ENCODE measurements around the gene KIF18B.

KIF18B gene

GRCh38 chr17:44979426-44979995 is 31.9 kb upstream of the KIF18B start:
- no peak for TF ChIP-seq FOXM1 (IDR thresholded peaks at IDR 0.05; ENCODE audit: borderline replicate concordance)
- TF ChIP-seq NFRKB (IDR thresholded peaks at IDR 0.05), result no peak
- TF ChIP-seq ELF4 (IDR thresholded peaks at IDR 0.05), result no peak
- TF ChIP-seq FOXA1 (IDR thresholded peaks at IDR 0.05), result no peak
- TF ChIP-seq SUZ12 (IDR thresholded peaks at IDR 0.05), result no peak
- TF ChIP-seq SP1 (IDR thresholded peaks at IDR 0.05), result no peak
- no peak for TF ChIP-seq BHLHE40 (IDR thresholded peaks at IDR 0.05; ENCODE audit: borderline replicate concordance)
- TF ChIP-seq TARDBP (IDR thresholded peaks at IDR 0.05), result no peak
- TF ChIP-seq CTBP1 (IDR thresholded peaks at IDR 0.05; ENCODE audit: borderline replicate concordance), result no peak
- TF ChIP-seq L3MBTL2 (conservative IDR thresholded peaks at IDR 0.05), result no peak
- TF ChIP-seq HDGF (IDR thresholded peaks at IDR 0.05; ENCODE audit: borderline replicate concordance), result no peak
- ChIA-PET POLR2A (interaction anchor here (1.5 to 1.9 kb wide), 2 partner anchors 9 to 182 kb away, joined by 3 to 7 read pairs; partner anchors contain the start of gene HEXIM2), CTCF (interaction anchor here (1.6 kb wide), 1 partner anchor 12 kb away, joined by 3 read pairs; no protein-coding TSS in a partner anchor)

GRCh38 chr17:44978807-44979206 is 31.2 kb upstream of the KIF18B start:
- ChIA-PET POLR2A (interaction anchor here (1.5 to 1.9 kb wide), 2 partner anchors 8 to 182 kb away, joined by 3 to 7 read pairs; partner anchors contain the start of gene HEXIM2), CTCF (no interaction called here)
- no peak for TF ChIP-seq LEF1 (IDR thresholded peaks at IDR 0.05; ENCODE audit: borderline replicate concordance)
- TF ChIP-seq NFRKB (IDR thresholded peaks at IDR 0.05), result no peak
- TF ChIP-seq ARNT (IDR thresholded peaks at IDR 0.05), result no peak
- DNase-seq (ENCODE audit: extremely low spot score), result no peak

More at GRCh38 chr17:44979426-44979995, 31.9 kb upstream of the KIF18B start:
- no peak for DNase-seq (ENCODE audit: extremely low spot score)

GRCh38 chr17:44977814-44978550 is 30.4 kb upstream of the KIF18B start:
- CTCF ChIA-PET, result interaction anchor here (0.6 kb wide), 1 partner anchor 59 kb away, joined by 3 read pairs; no protein-coding TSS in a partner anchor
- POLR2A ChIA-PET, result interaction anchor here (1.0 to 1.5 kb wide), 2 partner anchors 10 to 183 kb away, joined by 3 to 6 read pairs; partner anchors contain the start of genes C1QL1 and HEXIM2
- DNase-seq (ENCODE audit: extremely low spot score), result no peak
- TF ChIP-seq NFRKB (IDR thresholded peaks at IDR 0.05) (no peak), SP1 (IDR thresholded peaks at IDR 0.05) (no peak), ZNF384 (IDR thresholded peaks at IDR 0.05) (no peak), BHLHE40 (IDR thresholded peaks at IDR 0.05; ENCODE audit: borderline replicate concordance) (no peak), SUZ12 (IDR thresholded peaks at IDR 0.05) (no peak), CTBP1 (IDR thresholded peaks at IDR 0.05; ENCODE audit: borderline replicate concordance) (no peak), FOXK2 (IDR thresholded peaks at IDR 0.05) (no peak), FOXA1 (IDR thresholded peaks at IDR 0.05) (no peak), PKNOX1 (IDR thresholded peaks at IDR 0.05) (no peak), HDGF (IDR thresholded peaks at IDR 0.05; ENCODE audit: borderline replicate concordance) (no peak), ARNT (IDR thresholded peaks at IDR 0.05) (no peak), FOXM1 (IDR thresholded peaks at IDR 0.05; ENCODE audit: borderline replicate concordance) (no peak)

- TF ChIP-seq SUZ12 (IDR thresholded peaks at IDR 0.05) (no peak), L3MBTL2 (conservative IDR thresholded peaks at IDR 0.05) (no peak), ZNF384 (IDR thresholded peaks at IDR 0.05) (no peak), CTBP1 (IDR thresholded peaks at IDR 0.05; ENCODE audit: borderline replicate concordance) (no peak), NFRKB (IDR thresholded peaks at IDR 0.05) (no peak), TARDBP (IDR thresholded peaks at IDR 0.05) (no peak), HDGF (IDR thresholded peaks at IDR 0.05; ENCODE audit: borderline replicate concordance) (no peak), LEF1 (IDR thresholded peaks at IDR 0.05; ENCODE audit: borderline replicate concordance) (no peak), ARNT (IDR thresholded peaks at IDR 0.05) (no peak), ELF4 (IDR thresholded peaks at IDR 0.05) (no peak), SP1 (IDR thresholded peaks at IDR 0.05) (no peak), FOXA1 (IDR thresholded peaks at IDR 0.05) (no peak)
- POLR2A ChIA-PET, result interaction anchor here (1.0 kb wide), 1 partner anchor 9 kb away, joined by 6 read pairs; the partner anchor contains the start of gene C1QL1
- CTCF ChIA-PET, result no interaction called here
- DNase-seq (ENCODE audit: extremely low spot score), result no peak
Measured at GRCh38 chr17:44977065-44977464, 29.5 kb upstream of the KIF18B start.

GRCh38 chr17:44976206-44976605 is 28.6 kb upstream of the KIF18B start:
- ChIA-PET CTCF (no interaction called here), POLR2A (no interaction called here)
- DNase-seq (ENCODE audit: extremely low spot score), result no peak
- TF ChIP-seq FOXK2 (IDR thresholded peaks at IDR 0.05) (no peak), PKNOX1 (IDR thresholded peaks at IDR 0.05) (no peak; the same call in 1 of the 2 replicates), BHLHE40 (IDR thresholded peaks at IDR 0.05; ENCODE audit: borderline replicate concordance) (no peak), FOXA1 (IDR thresholded peaks at IDR 0.05) (no peak), SP1 (IDR thresholded peaks at IDR 0.05) (no peak), HDGF (IDR thresholded peaks at IDR 0.05; ENCODE audit: borderline replicate concordance) (no peak), CTBP1 (IDR thresholded peaks at IDR 0.05; ENCODE audit: borderline replicate concordance) (no peak), NFRKB (IDR thresholded peaks at IDR 0.05) (no peak)

- DNase-seq (ENCODE audit: extremely low spot score), result no peak
- ChIA-PET CTCF (no interaction called here), POLR2A (no interaction called here)
- no peak for TF ChIP-seq ZNF384 (IDR thresholded peaks at IDR 0.05)
- no peak for TF ChIP-seq FOXA1 (IDR thresholded peaks at IDR 0.05)
- TF ChIP-seq FOXM1 (IDR thresholded peaks at IDR 0.05; ENCODE audit: borderline replicate concordance), result no peak
- no peak for TF ChIP-seq SP1 (IDR thresholded peaks at IDR 0.05)
- no peak for TF ChIP-seq L3MBTL2 (conservative IDR thresholded peaks at IDR 0.05)
- no peak for TF ChIP-seq LEF1 (IDR thresholded peaks at IDR 0.05; ENCODE audit: borderline replicate concordance)
- no peak for TF ChIP-seq ELF4 (IDR thresholded peaks at IDR 0.05)
- no peak for TF ChIP-seq HDGF (IDR thresholded peaks at IDR 0.05; ENCODE audit: borderline replicate concordance)
- TF ChIP-seq PKNOX1 (IDR thresholded peaks at IDR 0.05), result no peak
- TF ChIP-seq FOXK2 (IDR thresholded peaks at IDR 0.05), result no peak
- TF ChIP-seq NFRKB (IDR thresholded peaks at IDR 0.05), result no peak
- TF ChIP-seq ARNT (IDR thresholded peaks at IDR 0.05), result no peak
- TF ChIP-seq SUZ12 (IDR thresholded peaks at IDR 0.05), result no peak
- no peak for TF ChIP-seq BHLHE40 (IDR thresholded peaks at IDR 0.05; ENCODE audit: borderline replicate concordance)
- no peak for TF ChIP-seq TARDBP (IDR thresholded peaks at IDR 0.05)
- no peak for TF ChIP-seq CTBP1 (IDR thresholded peaks at IDR 0.05; ENCODE audit: borderline replicate concordance)
Measured at GRCh38 chr17:44972953-44973352, 25.4 kb upstream of the KIF18B start.
